Measurements from ENCODE around the gene AGTRAP.

DNA sequence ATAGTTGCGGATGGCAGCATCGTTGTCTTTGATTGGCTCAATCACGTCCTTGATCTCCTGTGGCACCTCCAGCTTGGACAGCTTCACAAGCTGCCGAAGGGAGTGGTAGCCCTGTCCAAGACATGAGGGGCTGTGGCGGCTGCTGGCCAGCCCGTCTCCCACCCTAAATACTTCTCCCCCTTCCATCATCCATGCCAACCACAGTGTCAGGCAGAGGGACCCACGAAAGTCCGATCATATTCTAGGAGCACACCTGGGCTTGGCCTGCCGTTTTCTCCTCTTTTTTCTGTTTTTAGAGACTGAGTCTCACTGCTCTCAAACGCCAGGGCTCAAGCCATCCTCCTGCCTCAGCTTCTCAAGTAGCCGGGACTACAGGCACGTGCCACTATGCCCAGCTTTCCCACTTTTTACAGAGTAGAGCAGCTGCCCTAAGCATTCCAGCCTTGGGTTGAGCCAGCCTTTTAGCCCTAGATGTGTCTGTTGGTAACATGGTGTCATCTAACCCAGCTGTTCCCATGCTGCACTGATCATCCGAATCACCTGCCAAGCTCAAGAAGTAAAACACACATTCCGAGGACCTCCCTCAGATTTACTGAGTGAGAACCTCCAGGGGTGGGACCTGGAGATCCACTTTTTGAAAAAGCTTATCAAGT, 59.4 kb downstream of the AGTRAP start:
- TF ChIP-seq POLR2AphosphoS5 (IDR thresholded peaks at IDR 0.05; ENCODE audit: low read depth, low read length) = no peak
- TF ChIP-seq POLR2A (IDR thresholded peaks at IDR 0.05; ENCODE audit: low read depth, low read length) = no peak
- TF ChIP-seq TAF1 (IDR thresholded peaks at IDR 0.05; ENCODE audit: borderline replicate concordance, low read depth, low read length) = no peak
